ENCODE data around the gene BLACAT1.

BLACAT1 gene

DNA sequence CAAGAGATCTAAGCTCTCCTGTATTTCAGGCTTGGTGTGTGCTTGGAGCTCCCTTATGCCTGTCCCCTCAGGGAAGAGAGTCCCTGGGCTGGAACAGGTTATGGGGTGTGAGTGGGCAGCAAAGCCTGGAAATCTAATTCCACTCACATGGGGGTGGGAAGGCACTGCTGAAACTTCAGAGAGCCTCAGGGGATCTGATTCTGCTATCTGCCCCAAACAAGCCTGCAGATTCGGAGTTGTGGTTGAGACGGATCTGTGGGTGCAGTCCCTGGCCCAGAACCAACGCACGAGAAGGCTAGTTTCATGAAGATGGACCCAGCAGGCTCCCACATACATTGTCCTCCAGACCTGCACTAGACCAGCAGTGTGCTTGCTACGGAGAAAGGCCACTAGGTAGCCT is 2.9 kb downstream of the BLACAT1 start:
- H3K4me3 ChIP-seq (ENCODE audit: low read depth, low read length), result no peak overlapping the region
- TF ChIP-seq, protein P1, sequence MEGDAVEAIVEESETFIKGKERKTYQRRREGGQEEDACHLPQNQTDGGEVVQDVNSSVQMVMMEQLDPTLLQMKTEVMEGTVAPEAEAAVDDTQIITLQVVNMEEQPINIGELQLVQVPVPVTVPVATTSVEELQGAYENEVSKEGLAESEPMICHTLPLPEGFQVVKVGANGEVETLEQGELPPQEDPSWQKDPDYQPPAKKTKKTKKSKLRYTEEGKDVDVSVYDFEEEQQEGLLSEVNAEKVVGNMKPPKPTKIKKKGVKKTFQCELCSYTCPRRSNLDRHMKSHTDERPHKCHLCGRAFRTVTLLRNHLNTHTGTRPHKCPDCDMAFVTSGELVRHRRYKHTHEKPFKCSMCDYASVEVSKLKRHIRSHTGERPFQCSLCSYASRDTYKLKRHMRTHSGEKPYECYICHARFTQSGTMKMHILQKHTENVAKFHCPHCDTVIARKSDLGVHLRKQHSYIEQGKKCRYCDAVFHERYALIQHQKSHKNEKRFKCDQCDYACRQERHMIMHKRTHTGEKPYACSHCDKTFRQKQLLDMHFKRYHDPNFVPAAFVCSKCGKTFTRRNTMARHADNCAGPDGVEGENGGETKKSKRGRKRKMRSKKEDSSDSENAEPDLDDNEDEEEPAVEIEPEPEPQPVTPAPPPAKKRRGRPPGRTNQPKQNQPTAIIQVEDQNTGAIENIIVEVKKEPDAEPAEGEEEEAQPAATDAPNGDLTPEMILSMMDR (IDR thresholded peaks at IDR 0.05; ENCODE audit: low read depth, low read length), result no peak

DNA sequence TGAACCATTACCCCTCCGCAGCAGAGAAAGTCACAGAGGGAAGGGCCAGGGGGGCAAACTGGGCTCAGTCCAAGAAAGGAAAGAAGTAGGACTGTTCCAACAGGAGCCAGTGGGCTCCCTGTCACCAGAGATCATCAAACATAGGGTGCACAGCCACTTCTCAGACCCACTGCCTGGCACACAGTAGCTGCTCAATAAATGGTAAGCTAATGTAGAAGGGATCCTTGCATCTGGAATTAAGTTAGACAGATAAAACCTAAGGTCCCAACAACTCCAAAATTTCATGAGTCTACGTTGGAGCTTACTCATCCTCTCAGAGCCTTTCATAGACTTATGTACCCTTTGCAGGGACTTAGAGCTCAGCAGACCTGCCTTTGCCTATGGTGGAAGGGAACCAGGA is 3.5 kb downstream of the BLACAT1 start:
- H3K4me3 ChIP-seq (ENCODE audit: low read depth, low read length), result no peak overlapping the region
- TF ChIP-seq, protein P1 (IDR thresholded peaks at IDR 0.05; ENCODE audit: low read depth, low read length), result no peak

DNA sequence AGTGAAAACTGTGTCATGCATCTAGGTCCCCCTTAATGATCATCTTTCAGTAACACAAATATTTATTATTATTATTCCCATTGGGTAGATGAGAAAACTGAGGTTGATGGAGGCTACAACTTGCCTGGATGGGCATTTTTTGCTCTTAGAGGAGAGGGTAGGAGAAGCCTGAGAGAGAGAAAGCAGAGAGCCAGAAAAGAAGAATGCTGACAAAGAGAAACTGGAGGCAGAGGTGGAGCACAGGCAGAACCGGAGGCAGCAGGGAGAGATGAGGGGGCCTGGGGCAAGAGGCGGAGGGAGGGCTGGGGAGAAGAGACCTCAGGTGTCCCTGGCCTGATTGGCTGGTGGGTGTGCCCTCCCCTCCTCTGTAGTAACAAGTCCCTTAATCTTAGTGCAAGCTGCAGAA is 4.1 kb downstream of the BLACAT1 start:
- TF ChIP-seq, protein P1 (IDR thresholded peaks at IDR 0.05; ENCODE audit: low read depth, low read length), result no peak
- H3K4me3 ChIP-seq (ENCODE audit: low read depth, low read length), result no peak overlapping the region

DNA sequence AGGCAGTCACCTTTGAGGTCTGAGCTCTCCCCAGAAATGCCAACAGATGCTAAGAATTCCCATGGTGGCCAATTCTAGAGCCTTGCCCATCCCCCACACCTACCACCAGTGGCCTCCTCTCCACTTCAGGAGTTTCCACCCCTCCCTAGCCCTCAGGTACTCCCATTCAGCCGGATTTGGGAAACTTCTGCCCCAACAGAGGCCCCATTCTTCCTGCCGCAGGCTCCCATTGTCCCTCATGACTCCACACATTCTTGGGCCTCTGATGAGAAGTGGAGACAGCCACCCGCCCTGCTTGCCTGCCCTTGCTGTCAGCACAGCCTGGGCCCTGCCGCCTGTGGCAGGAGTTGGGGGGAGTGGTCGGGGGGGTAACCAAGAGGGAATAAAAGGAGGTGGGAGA is 4.6 kb downstream of the BLACAT1 start:
- TF ChIP-seq, protein P1 (IDR thresholded peaks at IDR 0.05; ENCODE audit: low read depth, low read length), result no peak
- no peak overlapping the region for H3K4me3 ChIP-seq (ENCODE audit: low read depth, low read length)

- TF ChIP-seq, protein P1 (IDR thresholded peaks at IDR 0.05; ENCODE audit: low read depth, low read length), result no peak
- no peak overlapping the region for H3K4me3 ChIP-seq (ENCODE audit: low read depth, low read length)
Measured at GRCh38 chr1:205450448-205450847, 5.4 kb downstream of the BLACAT1 start.

DNA sequence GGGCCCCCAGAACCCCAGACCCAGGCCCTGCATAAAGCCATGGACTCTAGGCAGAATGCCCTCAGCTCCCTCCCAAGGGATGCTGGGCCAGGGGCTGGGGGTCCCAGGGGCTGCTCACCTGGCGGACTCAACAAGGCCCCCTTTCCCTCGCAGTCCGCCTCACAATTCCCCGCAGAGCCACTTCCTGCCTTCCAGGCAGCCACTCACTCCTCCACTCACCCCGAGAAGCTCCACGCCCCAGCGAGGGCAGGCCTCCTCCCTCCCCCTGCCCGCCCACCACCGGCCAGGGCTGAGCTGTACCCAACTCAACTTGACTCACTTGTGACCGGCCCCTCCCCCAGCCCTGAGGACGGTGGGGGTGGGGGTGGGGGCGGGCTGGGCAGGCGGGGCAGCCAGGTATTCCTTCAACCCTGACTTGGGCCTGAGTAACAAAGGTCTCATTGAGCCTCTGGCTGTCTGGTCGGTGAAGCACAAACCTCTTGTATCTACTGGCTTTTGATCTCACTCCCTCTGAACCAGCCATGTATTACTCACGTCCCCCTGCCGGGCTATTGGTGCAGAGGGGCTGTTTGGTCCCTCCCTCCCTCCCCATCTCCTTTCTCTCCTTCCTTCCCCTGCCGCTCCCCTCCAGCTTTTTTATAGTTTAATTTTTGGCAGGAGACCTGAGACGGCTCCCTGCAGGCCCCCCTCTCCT is 5.9 kb downstream of the BLACAT1 start:
- TF ChIP-seq, protein P1 (IDR thresholded peaks at IDR 0.05; ENCODE audit: low read depth, low read length), result no peak
- no peak overlapping the region for H3K4me3 ChIP-seq (ENCODE audit: low read depth, low read length)

DNA sequence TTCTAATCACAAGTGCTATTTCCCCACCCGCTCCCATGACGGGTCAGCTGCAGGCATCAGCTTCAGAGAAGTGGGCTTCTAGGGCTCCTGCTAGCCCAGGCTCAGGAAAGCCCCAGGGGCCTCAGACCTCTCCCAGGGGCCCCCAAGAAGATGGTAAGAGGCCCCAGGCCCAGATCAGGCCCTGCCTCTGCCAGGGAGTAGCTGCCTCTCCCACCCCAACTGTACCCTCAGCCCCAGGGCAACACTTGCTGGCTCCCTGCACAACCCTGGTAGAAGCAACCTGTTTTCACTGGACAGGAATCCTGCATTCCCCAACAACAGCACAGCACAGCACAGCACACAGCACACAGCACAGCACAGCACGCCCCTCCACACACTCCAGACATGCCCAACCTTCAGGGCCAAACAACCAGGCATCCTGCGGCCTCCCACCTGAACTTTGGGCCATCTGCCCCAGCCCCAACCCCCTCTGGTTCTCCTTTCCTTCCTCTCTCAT is 6.5 kb downstream of the BLACAT1 start:
- TF ChIP-seq, protein P1 (IDR thresholded peaks at IDR 0.05; ENCODE audit: low read depth, low read length), result no peak
- no peak overlapping the region for H3K4me3 ChIP-seq (ENCODE audit: low read depth, low read length)

All from WI38 (cell line).